ENCODE results near the gene PLCG2. TPM values are rescaled to one million over a fixed set of nuclear protein-coding genes. Genes with fewer than 3 reads are reported as not detected.

PLCG2 gene
- total and polyA plus RNA-seq, 2 of the 8 experiments (the other 6 are each of a cell fraction or from before 2014, with no cell fraction given) = 6.1 to 6.9 TPM

DNA sequence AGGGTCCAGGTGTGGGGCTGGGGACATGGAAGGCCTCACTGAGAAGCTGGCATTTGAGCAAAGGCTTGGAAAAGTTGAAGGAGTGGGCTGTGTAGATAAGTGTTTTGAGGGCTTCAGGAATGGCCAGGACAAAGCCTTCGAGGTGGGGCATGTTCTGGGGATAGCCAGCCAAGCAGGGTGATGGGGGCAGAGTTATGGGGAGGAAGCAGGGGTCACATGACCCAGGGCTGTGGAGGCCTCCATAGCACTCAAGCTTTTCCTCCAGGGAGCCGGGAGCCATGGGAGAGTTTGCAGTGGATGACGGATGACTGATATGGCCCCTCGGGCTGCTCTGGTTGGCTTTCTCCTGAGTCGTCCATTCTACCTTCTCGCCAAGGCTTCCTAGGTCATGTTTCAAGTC lies 27.6 kb downstream of the PLCG2 start:
- H2BK15ac ChIP-seq (ENCODE audit: low read length) = peak overlapping the region; percentile 29; the same call in 1 of the 2 replicates
- WGBS, 2 experiments (ENCODE audit: extremely low coverage in 1 of 2, insufficient coverage in 1 of 2, insufficient read length in 1 of 2, insufficient replicate concordance in 2 of 2, low coverage in 1 of 2, low lambda C conversion rate in 2 of 2, missing lambda C conversion rate in 1 of 2) = 90% methylated on average over 6 of the region's 6 CpGs; no CpG with 5 or more reads in 1 of the 2 experiments
- no peak overlapping the region for H3K27ac ChIP-seq (ENCODE audit: low read depth, low read length)
- no peak overlapping the region for H4K8ac ChIP-seq (ENCODE audit: extremely low read depth, insufficient read depth, low read length)
- no peak overlapping the region for H3K4me3 ChIP-seq (ENCODE audit: extremely low read depth in 1 of 4, insufficient read depth in 2 of 4, low read depth in 3 of 4, low read length in 4 of 4)
- no peak overlapping the region for H2AFZ ChIP-seq (ENCODE audit: low read length)
- no peak overlapping the region for H3K23ac ChIP-seq (ENCODE audit: insufficient read length)
- H3K23me2 ChIP-seq (ENCODE audit: low read depth, low read length) = no peaks in the 10 kb centered on the region
- H4K91ac ChIP-seq (replicated peaks; ENCODE audit: insufficient read length, low read length) = no peak overlapping the region
- peak overlapping the region; percentile 39; the same call in 1 of the 2 replicates for H2BK12ac ChIP-seq (ENCODE audit: low read depth, low read length)
- DNase-seq (ENCODE audit: low read depth in 1 of 2, low spot score in 2 of 2) (no peak), FAIRE-seq (no peak)
- no peaks in the 10 kb centered on the region for H3K27me3 ChIP-seq (replicated peaks in 1 of 4; ENCODE audit: control insufficient read depth in 3 of 4, extremely low read depth in 1 of 4, insufficient read depth in 3 of 4, low read length in 3 of 4)
- H3K4me1 ChIP-seq (replicated peaks in 1 of 4; ENCODE audit: control insufficient read depth in 3 of 4, insufficient read depth in 4 of 4, low read length in 3 of 4) = no peaks in the 10 kb centered on the region
- no peak overlapping the region for H3K56ac ChIP-seq (replicated peaks; ENCODE audit: insufficient read length, low read depth, low read length)
- ChIA-PET POLR2A (ENCODE audit: partially characterized antibody) (no interaction called here), CTCF (ENCODE audit: partially characterized antibody) (interaction anchor here (1.3 to 2.1 kb wide), 3 partner anchors 9 to 73 kb away, joined by 3 to 5 read pairs (median 4); no protein-coding TSS in a partner anchor)
- H3K4me2 ChIP-seq (ENCODE audit: insufficient read depth in 1 of 2, low read depth in 2 of 2, low read length in 2 of 2) = no peak overlapping the region
- H3K36me3 ChIP-seq (ENCODE audit: control insufficient read depth in 2 of 4, insufficient read depth in 4 of 4, low read length in 3 of 4) = no peaks in the 10 kb centered on the region
- no peak overlapping the region for H2BK20ac ChIP-seq (ENCODE audit: low read length)
- H3K9ac ChIP-seq (replicated peaks in 1 of 4; ENCODE audit: extremely low read depth in 1 of 4, low read depth in 3 of 4, low read length in 3 of 4) = no peak overlapping the region
- no peak overlapping the region for H2BK5ac ChIP-seq (ENCODE audit: low read depth, low read length)
- peaks cover 0 to 3% of the 10 kb centered on the region in 2 experiments for H4K20me1 ChIP-seq (replicated peaks in 1 of 2; ENCODE audit: control insufficient read depth in 1 of 2, insufficient read depth in 2 of 2, low read length in 2 of 2)
- H2BK120ac ChIP-seq (replicated peaks; ENCODE audit: low read depth, low read length) = no peak overlapping the region
- H3K18ac ChIP-seq (ENCODE audit: extremely low read depth, low read length) = no peak overlapping the region
- H3K9me3 ChIP-seq (ENCODE audit: insufficient read depth in 2 of 2, low read depth in 1 of 2, low read length in 1 of 2) = no peaks in the 10 kb centered on the region
- H4K5ac ChIP-seq (ENCODE audit: insufficient read length, low read depth, low read length) = no peak overlapping the region
- H3K14ac ChIP-seq (ENCODE audit: insufficient read length) = no peak overlapping the region
- no peaks in the 10 kb centered on the region for H3K79me1 ChIP-seq (ENCODE audit: low read depth, low read length)
- H2AK5ac ChIP-seq (ENCODE audit: low read depth, low read length) = no peak overlapping the region
- no peak for TF ChIP-seq CBX8 (IDR thresholded peaks at IDR 0.05; ENCODE audit: borderline replicate concordance, low read depth, low read length)
- no peak for TF ChIP-seq ZNF274 (IDR thresholded peaks at IDR 0.05; ENCODE audit: borderline replicate concordance, extremely low read depth, low read length)
- TF ChIP-seq GTF2F1 (IDR thresholded peaks at IDR 0.05; ENCODE audit: borderline replicate concordance, low read depth, low read length) = no peak
- TF ChIP-seq, protein P1, sequence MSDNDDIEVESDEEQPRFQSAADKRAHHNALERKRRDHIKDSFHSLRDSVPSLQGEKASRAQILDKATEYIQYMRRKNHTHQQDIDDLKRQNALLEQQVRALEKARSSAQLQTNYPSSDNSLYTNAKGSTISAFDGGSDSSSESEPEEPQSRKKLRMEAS (IDR thresholded peaks at IDR 0.05) = no peak
- TF ChIP-seq CEBPB (IDR thresholded peaks at IDR 0.05; ENCODE audit: low read depth, low read length) = no peak
- no peak for TF ChIP-seq EGR1 (IDR thresholded peaks at IDR 0.05; ENCODE audit: borderline replicate concordance, low read depth, low read length)
- no peak for TF ChIP-seq YY1 (IDR thresholded peaks at IDR 0.05; ENCODE audit: low read depth, low read length)
- no peak for TF ChIP-seq BCL11A (IDR thresholded peaks at IDR 0.05; ENCODE audit: low read depth in 2 of 2, low read length in 2 of 2)
- TF ChIP-seq JUND (IDR thresholded peaks at IDR 0.05; ENCODE audit: low read length) = no peak
- no peak for TF ChIP-seq SIN3A (conservative IDR thresholded peaks at IDR 0.05 in 1 of 2, IDR thresholded peaks at IDR 0.05 in 1 of 2; ENCODE audit: low read depth in 1 of 2, low read length in 2 of 2)
- TF ChIP-seq KDM1A (IDR thresholded peaks at IDR 0.05; ENCODE audit: borderline replicate concordance, low read length) = no peak
- no peaks in the 10 kb centered on the region for H3K79me2 ChIP-seq (ENCODE audit: control insufficient read depth in 1 of 2, insufficient read depth in 2 of 2, low read length in 2 of 2)
- no peak overlapping the region for H3K4ac ChIP-seq (replicated peaks; ENCODE audit: insufficient read length, low read depth, low read length)
